ENCODE measurements around the gene NDFIP2. TPM values are rescaled to one million over a fixed set of nuclear protein-coding genes. Genes with fewer than 3 reads are reported as not detected.

The NDFIP2 gene
- polyA plus RNA-seq, 1 of the 3 experiments (the other 2 are of a cell fraction): 21.4 TPM

- TF ChIP-seq FOSL2 (IDR thresholded peaks at IDR 0.05; ENCODE audit: borderline replicate concordance, low read depth) (no peak), EZH2phosphoT487 (IDR thresholded peaks at IDR 0.05; ENCODE audit: borderline replicate concordance, low read depth) (no peak), FOXJ3 (CRISPR knock-in tag; IDR thresholded peaks at IDR 0.05) (no peak), IRF3 (IDR thresholded peaks at IDR 0.05; ENCODE audit: low read depth, low read length) (no peak)
These were observed 20.7 kb downstream of the NDFIP2 start (continued) for GRCh38 chr13:79501538-79502232.

- Histone ChIP-seq H3K4me3 (ENCODE audit: low read depth in 2 of 2, low read length in 1 of 2) (no peak overlapping the region), H3K4me1 (ENCODE audit: control insufficient read depth in 1 of 2, insufficient read depth in 2 of 2, low read depth in 1 of 2, low read length in 1 of 2) (peaks cover 0 to 2% of the 10 kb centered on the region in 2 experiments; a peak in 2 of 4 replicates), H2AFZ (ENCODE audit: low read depth) (no peak overlapping the region), H3F3A (replicated peaks; ENCODE audit: insufficient read depth) (peaks cover 4% of the 10 kb centered on the region), H4K20me1 (ENCODE audit: insufficient read depth) (peaks cover 13% of the 10 kb centered on the region; the same call in 1 of the 2 replicates), H3K27ac (ENCODE audit: low read depth in 2 of 2, low read length in 1 of 2) (no peak overlapping the region), H3K4me2 (no peak overlapping the region), H3K9me2 (no peaks in the 10 kb centered on the region), H3K9me3 (no peaks in the 10 kb centered on the region), H3K79me2 (ENCODE audit: insufficient read depth) (peaks cover 47% of the 10 kb centered on the region), H3K36me3 (replicated peaks in 1 of 2; ENCODE audit: control insufficient read depth in 1 of 2, insufficient read depth in 2 of 2, low read length in 1 of 2) (peaks cover 0 to 11% of the 10 kb centered on the region in 2 experiments), H3K9ac (no peak overlapping the region), H3K27me3 (ENCODE audit: insufficient read depth) (no peaks in the 10 kb centered on the region)
- POLR2A ChIA-PET: no interaction called here
- no peak for DNase-seq
- CTCF ChIA-PET: interaction anchor here (1.1 to 2.3 kb wide), 2 partner anchors 22 to 79 kb away, joined by 4 to 9 read pairs; partner anchors contain the start of gene NDFIP2
- WGBS (ENCODE audit: low lambda C conversion rate): 96% methylated on average over 3 of the region's 3 CpGs
- TF ChIP-seq MXI1 (IDR thresholded peaks at IDR 0.05; ENCODE audit: low read depth, low read length): no peak
- no peak for TF ChIP-seq GATA2 (CRISPR knock-in tag; IDR thresholded peaks at IDR 0.05)
- no peak for TF ChIP-seq RXRA (IDR thresholded peaks at IDR 0.05; ENCODE audit: borderline replicate concordance, low read depth)
- TF ChIP-seq IRF3 (IDR thresholded peaks at IDR 0.05; ENCODE audit: low read depth, low read length): no peak
- no peak for TF ChIP-seq RAD21 (IDR thresholded peaks at IDR 0.05; ENCODE audit: low read length)
- no peak for TF ChIP-seq SIN3A (IDR thresholded peaks at IDR 0.05; ENCODE audit: borderline replicate concordance, low read depth, low read length)
- no peak for TF ChIP-seq MEF2A (IDR thresholded peaks at IDR 0.05; ENCODE audit: borderline replicate concordance, low read depth)
- TF ChIP-seq TAF1 (IDR thresholded peaks at IDR 0.05; ENCODE audit: borderline replicate concordance, low read depth, low read length): no peak
- no peak for TF ChIP-seq MAX (IDR thresholded peaks at IDR 0.05; ENCODE audit: low read depth)
- no peak for TF ChIP-seq REST (IDR thresholded peaks at IDR 0.05; ENCODE audit: low read depth, low read length)
- no peak for TF ChIP-seq FOXM1 (IDR thresholded peaks at IDR 0.05; ENCODE audit: low read depth)
- TF ChIP-seq RFX5 (IDR thresholded peaks at IDR 0.05; ENCODE audit: low read length): no peak
- TF ChIP-seq NFIC (IDR thresholded peaks at IDR 0.05; ENCODE audit: borderline replicate concordance): no peak
- no peak for TF ChIP-seq EP300 (IDR thresholded peaks at IDR 0.05; ENCODE audit: borderline replicate concordance in 1 of 2, low read depth in 1 of 2, low read length in 1 of 2)
- TF ChIP-seq ZBTB33 (IDR thresholded peaks at IDR 0.05; ENCODE audit: borderline replicate concordance, low read depth): no peak
- no peak for TF ChIP-seq CTCF (IDR thresholded peaks at IDR 0.05)
These were observed 22.0 kb downstream of the NDFIP2 start for GRCh38 chr13:79502859-79503468.
